Activated CD8-positive, alpha-beta T cell treated with anti-CD3 and anti-CD28 coated beads for 36 hours (primary cell): ENCODE results near the gene GUCY1A2. TPM values are rescaled to one million over a fixed set of nuclear protein-coding genes. Genes with fewer than 3 reads are reported as not detected.

ENCODE experiments used
- ATAC-seq: fragments of 200-7000 bp; cut with Tn5 transposase; one replicate; pipeline ENCODE4 v1.10.0; 2021; ENCODE audit warnings: mild to moderate bottlenecking, moderate library complexity
- CTCF ChIA-PET: fragments of 350-600 bp; sonication (Branson Sonifier 250); formaldehyde crosslinking; loops from one replicate; lab custom pipeline; 2021; ENCODE audit warnings: antibody characterized with exemption; lab: Charles Lee
- POLR2A ChIA-PET: fragments of 350-600 bp; sonication (Branson Sonifier 250); formaldehyde crosslinking; loops from one replicate; lab custom pipeline; 2021; ENCODE audit warnings: antibody characterized with exemption; lab: Charles Lee
- DNase-seq: peaks from one replicate; pipeline ENCODE4 v3.0.0-alpha.2; 2020
- H3K27ac Mint-ChIP-seq: one replicate; pipeline ENCODE4 v1.8.0; 2021; ENCODE audit warnings: mild to moderate bottlenecking, mixed read lengths
- H3K27me3 Mint-ChIP-seq: one replicate; pipeline ENCODE4 v1.8.0; 2021; ENCODE audit warnings: mixed read lengths
- H3K36me3 Mint-ChIP-seq: one replicate; pipeline ENCODE4 v1.8.0; 2021; ENCODE audit warnings: low read depth, mixed read lengths
- H3K4me1 Mint-ChIP-seq: one replicate; pipeline ENCODE4 v1.8.0; 2021; ENCODE audit warnings: low read depth, mixed read lengths
- H3K4me3 Mint-ChIP-seq: one replicate; pipeline ENCODE4 v1.8.0; 2021; ENCODE audit warnings: mild to moderate bottlenecking, moderate library complexity, mixed read lengths
- H3K9me3 Mint-ChIP-seq: one replicate; pipeline ENCODE4 v1.8.0; 2021; ENCODE audit warnings: mixed read lengths
- CTCF ChIP-seq: fragments of 200-600 bp; IDR thresholded peaks from one replicate; pipeline ENCODE4 v1.8.0; 2022; ENCODE audit warnings: antibody characterized with exemption, mild to moderate bottlenecking
- intact Hi-C: fragments of 100-400 bp; cut with micrococcal nuclease; formaldehyde crosslinking; loops from one replicate; pipeline ENCODE4 v1.10.0; 2022
- total RNA-seq, 2 experiments: library from RNA; stranded (reverse); gene quantifications; one replicate each; pipeline ENCODE4 v1.2.3, GENCODE V29; 2021

Gene GUCY1A2
- total RNA-seq, 2 experiments from 2014 or later, result not detected

GRCh38 chr11:106875013-106875412, 143.3 kb downstream of the GUCY1A2 start:
- intact Hi-C loops, result no loop called here
- DNase-seq (no peak), ATAC-seq (no peak)
- Mint-ChIP-seq H3K36me3 (no peaks in the 10 kb centered on the region), H3K9me3 (peaks cover 9% of the 10 kb centered on the region), H3K4me3 (no peak overlapping the region), H3K27ac (no peak overlapping the region), H3K4me1 (no peaks in the 10 kb centered on the region), H3K27me3 (no peaks in the 10 kb centered on the region)
- ChIA-PET POLR2A (no interaction called here), CTCF (no interaction called here)
- no peak for TF ChIP-seq CTCF

GRCh38 chr11:106872246-106872645, 146.0 kb downstream of the GUCY1A2 start:
- POLR2A ChIA-PET, result no interaction called here
- H3K36me3 Mint-ChIP-seq, result no peaks in the 10 kb centered on the region
- DNase-seq (no peak), ATAC-seq (no peak)
- no peak for TF ChIP-seq CTCF
- CTCF ChIA-PET, result no interaction called here
- no peak overlapping the region for H3K4me3 Mint-ChIP-seq
- H3K4me1 Mint-ChIP-seq, result no peaks in the 10 kb centered on the region
- intact Hi-C loops, result no loop called here
- H3K27me3 Mint-ChIP-seq, result no peaks in the 10 kb centered on the region
- H3K9me3 Mint-ChIP-seq, result peaks cover 12% of the 10 kb centered on the region
- no peak overlapping the region for H3K27ac Mint-ChIP-seq

- POLR2A ChIA-PET, result no interaction called here
- Mint-ChIP-seq H3K4me3 (no peak overlapping the region), H3K36me3 (no peaks in the 10 kb centered on the region), H3K4me1 (no peaks in the 10 kb centered on the region), H3K9me3 (peaks cover 9% of the 10 kb centered on the region), H3K27me3 (no peaks in the 10 kb centered on the region), H3K27ac (no peak overlapping the region)
- intact Hi-C loops, result no loop called here
- ATAC-seq (no peak), DNase-seq (no peak)
- no peak for TF ChIP-seq CTCF
- CTCF ChIA-PET, result no interaction called here
These were observed 160.1 kb downstream of the GUCY1A2 start for GRCh38 chr11:106858200-106858599.

GRCh38 chr11:106856566-106856965, 161.7 kb downstream of the GUCY1A2 start:
- TF ChIP-seq CTCF, result no peak
- ChIA-PET CTCF (no interaction called here), POLR2A (no interaction called here)
- H3K27ac Mint-ChIP-seq, result no peak overlapping the region
- no peaks in the 10 kb centered on the region for H3K27me3 Mint-ChIP-seq
- DNase-seq, result no peak
- H3K9me3 Mint-ChIP-seq, result peaks cover 13% of the 10 kb centered on the region
- H3K4me3 Mint-ChIP-seq, result no peak overlapping the region
- intact Hi-C loops, result no loop called here
- no peaks in the 10 kb centered on the region for H3K36me3 Mint-ChIP-seq
- no peak for ATAC-seq
- no peaks in the 10 kb centered on the region for H3K4me1 Mint-ChIP-seq

GRCh38 chr11:106854429-106854828, 163.8 kb downstream of the GUCY1A2 start:
- ATAC-seq, result no peak
- ChIA-PET CTCF (no interaction called here), POLR2A (no interaction called here)
- no peak for TF ChIP-seq CTCF
- Mint-ChIP-seq H3K4me1 (no peaks in the 10 kb centered on the region), H3K27me3 (no peaks in the 10 kb centered on the region), H3K9me3 (peaks cover 19% of the 10 kb centered on the region), H3K4me3 (no peak overlapping the region), H3K27ac (no peak overlapping the region), H3K36me3 (no peaks in the 10 kb centered on the region)
- intact Hi-C loops, result no loop called here
- no peak for DNase-seq
